HG02610 (cell line): ENCODE results near the gene FOXP1.
"Not testable (repeated sequence)": the region's sequence is repeated elsewhere in the genome, so short reads cannot be mapped to it uniquely, and the experiment has no call there.

Experiments
- ATAC-seq: cut with Tn5 transposase; IDR thresholded peaks from one replicate; pipeline ENCODE4 v1.9.1; 2021; ENCODE audit warnings: mild to moderate bottlenecking, moderate library complexity; ENCODE audit not compliant: unreplicated experiment

The FOXP1 gene

DNA sequence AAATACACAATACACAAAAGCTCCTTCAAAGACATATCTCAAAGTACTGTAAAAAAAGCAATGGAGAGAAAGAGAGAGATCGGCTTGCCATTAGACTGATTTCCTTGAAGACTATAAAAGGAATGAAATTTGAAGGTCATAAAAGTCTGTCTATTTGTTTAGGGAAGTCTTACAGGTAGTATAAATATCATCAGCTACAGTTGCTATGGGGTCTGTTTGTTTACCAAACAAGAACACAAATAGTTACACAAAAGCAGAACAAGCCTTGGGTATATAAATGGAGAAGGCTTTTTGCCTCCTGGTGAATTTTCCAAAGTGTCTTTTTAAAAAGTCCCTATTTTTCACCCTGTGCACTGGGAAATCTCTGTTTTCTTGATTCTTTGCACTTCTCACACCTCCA lies 552.3 kb downstream of the FOXP1 start:
- no peak for ATAC-seq

DNA sequence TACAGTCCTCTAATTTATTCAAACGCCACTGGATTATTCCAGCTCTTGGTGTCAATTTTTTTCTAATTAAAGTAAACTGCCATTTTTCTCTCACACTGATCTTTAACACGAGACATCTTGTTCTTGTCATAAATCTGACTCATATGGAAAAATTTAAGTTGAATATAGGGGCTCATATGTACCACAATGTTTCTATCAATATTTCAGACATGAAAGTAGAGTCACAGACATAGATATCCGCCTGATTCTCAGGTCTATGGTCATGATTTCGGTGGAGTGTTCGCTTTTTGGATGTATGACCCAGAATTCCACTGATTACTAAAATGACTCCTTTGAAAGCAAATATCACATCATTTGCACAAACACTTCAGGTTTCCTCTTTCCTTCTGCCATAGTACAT lies 552.8 kb downstream of the FOXP1 start:
- ATAC-seq = no peak

DNA sequence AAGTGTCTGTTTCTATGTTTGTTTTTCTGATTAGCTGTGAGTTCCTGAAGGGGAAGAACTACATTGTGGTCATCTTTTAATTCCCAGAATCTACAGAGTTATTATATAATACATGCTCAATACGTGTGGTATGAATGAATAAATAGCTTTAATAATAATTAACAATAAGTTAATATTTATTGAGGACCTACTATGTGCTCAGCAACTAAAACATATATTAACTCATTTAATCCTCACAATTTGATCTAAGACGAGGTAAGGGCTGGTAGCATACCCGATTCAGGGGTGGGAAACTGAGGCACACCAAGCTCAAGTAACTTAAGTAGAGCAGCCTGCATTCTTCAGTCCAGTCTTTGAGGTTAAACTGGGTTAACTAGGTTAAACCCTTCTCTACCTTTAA lies 553.8 kb downstream of the FOXP1 start:
- ATAC-seq = no peak

DNA sequence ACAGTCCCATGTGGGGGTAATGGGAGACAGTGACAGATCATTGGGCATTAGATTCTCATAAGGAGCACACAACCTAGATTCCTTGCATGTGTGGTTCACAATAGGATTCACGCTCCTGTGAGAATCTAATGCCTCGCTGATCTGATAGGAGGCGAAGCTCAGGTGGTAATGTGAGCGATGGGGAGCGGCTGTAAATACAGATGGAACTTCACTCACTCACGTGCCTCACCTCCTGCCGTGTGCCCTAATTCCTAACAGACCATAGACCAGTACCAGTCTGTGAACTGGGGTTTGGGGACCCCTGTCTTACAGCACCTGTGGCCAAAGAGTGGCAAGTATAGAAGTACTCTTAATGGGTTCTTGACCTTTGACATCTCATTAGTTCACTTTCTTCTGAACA lies 554.7 kb downstream of the FOXP1 start:
- ATAC-seq = no peak

DNA sequence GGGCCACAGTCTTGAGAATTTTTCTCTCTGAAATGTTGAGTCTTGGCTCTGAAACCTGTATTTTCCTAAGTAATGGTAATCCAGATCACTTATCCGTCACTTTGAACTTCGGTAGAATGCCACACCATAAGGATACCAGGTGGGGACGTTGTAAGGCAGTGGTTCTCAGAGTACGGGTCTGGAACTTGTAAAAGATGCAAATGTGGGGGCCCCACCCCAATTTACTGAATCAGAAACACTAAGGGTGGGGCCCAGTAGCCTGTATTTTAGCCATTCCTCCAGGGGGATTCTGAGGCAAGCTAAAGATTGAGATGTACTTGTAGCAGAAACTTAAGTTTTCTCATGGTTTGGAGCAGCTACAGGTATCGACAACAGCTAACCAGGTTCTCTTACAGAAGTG lies 555.3 kb downstream of the FOXP1 start:
- no peak for ATAC-seq

DNA sequence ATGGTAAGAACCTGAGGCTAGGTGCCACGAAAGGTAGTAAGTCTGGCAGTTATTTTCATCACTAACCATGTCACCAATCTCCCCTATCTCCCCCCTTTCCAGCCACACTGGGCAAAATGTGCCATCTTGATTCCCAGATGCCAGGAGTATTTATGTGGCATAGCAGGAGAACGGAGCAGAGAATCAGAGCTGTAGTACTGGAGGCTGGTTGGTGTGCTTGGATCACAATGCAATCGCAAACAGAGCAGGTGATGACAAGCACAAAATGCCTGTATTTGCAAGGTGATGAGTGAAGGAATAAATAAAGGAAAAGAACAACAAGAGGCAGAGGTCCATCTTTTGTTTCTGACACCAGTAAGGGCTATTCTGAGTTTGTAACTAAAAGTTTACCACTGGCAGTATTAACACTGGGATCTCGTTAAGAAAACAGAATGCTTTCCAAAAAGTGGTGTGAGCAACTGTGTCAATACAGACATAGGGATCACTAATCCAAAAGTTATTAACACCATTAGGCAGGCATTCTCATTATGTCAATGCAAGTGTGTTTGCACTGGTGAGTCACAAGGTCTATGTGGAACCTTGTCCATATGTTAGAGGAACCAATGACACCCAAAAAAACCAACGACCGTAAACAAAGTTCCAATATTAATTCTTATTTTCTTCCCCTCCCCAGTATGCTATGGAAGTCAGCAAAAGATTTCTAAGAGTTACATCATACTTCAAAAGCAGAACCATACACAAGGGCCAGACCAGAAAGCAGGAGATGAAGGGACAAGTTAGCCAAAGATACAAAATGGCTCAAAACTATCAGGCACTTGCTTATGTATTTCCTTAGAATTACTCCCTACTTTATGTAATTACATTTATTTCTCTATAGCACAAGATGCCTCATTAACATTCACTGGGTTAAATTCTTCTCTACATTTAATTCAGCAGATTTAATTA lies 556.6 kb downstream of the FOXP1 start:
- ATAC-seq = no peak

DNA sequence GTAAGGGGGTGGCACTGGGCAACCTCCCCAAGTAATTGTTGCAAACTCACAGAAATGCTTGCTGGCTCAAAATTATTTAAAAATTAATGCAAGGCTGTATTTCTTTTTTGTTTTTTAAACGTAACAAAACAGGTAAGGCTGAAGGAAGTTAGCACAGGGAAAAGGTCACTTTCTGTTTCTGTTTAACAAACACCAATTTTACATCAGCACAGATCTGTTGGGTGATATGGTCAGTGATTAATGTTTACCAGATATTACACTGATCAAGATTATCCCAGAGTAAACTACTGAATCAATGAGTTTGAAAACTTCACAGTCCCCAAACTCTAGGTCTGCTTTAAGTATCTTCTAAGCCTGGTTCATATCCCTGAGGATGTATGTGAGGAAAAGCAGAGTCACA lies 558.0 kb downstream of the FOXP1 start:
- no peak for ATAC-seq

DNA sequence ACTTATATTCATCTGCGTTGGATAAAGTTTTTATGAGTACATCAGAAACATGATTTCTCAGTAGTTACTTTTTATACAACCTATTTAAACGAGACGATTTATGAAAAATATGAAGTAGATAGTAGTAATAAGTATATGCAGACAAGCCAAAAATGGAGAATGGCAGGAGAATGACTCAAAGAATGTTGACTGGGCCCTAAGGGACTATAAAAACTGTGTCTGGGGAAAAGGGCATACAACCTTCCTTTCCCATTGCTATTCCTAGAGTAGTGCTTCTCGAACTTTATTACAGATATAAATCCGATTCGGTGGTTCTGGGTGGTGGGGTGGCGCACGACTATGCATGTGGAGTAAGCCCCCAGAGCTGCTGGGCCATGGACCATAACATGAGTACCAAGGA lies 558.5 kb downstream of the FOXP1 start:
- no peak for ATAC-seq

DNA sequence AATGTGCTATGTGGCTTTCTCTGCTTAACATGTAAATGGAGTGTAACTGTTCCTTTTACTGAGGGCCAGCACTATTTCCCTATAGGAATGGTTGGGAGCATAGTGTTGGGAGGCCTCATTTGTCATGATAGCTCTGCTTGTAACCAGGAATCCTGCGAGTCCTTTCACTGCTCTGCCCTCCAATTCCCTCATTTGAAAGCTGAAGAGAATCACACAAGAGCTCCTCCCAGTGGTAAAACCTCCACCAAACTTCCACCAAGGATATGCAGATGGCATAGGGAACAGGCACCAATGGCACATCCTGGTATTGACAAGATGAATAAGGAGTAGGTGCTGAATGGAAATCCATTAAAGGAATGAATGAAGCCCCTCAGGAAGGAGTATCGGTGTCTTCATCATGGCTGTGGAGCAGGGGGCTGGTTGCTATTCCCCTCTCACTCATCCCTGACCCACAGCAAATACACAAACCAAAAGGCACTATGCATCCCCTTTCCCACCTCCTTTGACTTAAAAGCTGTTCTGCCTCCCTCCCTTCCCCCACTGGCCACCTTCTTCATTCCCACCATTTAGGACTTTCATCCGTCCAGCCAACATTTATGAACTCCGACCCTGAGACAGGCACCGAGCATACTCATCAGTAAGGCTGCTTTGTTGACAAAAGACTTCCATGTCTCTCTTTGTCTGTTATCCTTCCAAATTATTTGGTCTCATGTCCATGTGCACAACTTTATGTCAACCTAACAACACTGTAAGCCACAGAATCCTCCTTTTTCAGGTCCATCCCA lies 560.8 kb downstream of the FOXP1 start:
- no peak for ATAC-seq

DNA sequence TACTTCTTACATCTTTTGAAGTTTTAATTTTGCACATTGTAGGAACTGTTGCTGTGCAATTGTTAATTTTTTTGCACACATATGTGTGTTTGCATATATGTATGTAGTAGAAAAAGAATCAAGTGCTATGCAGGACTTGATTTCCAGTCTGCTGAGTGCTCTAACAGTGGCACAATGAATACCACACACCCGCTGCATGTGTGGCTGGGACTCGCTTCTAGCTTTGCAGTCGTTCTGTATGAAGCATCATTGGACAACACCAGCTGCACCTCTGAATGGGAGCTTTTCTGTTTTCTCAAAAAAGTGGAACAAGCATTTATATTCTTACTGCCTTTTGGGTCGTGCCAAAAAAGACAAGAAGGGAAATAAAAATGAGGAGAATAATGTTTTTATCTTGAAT lies 564.7 kb downstream of the FOXP1 start:
- no peak for ATAC-seq

DNA sequence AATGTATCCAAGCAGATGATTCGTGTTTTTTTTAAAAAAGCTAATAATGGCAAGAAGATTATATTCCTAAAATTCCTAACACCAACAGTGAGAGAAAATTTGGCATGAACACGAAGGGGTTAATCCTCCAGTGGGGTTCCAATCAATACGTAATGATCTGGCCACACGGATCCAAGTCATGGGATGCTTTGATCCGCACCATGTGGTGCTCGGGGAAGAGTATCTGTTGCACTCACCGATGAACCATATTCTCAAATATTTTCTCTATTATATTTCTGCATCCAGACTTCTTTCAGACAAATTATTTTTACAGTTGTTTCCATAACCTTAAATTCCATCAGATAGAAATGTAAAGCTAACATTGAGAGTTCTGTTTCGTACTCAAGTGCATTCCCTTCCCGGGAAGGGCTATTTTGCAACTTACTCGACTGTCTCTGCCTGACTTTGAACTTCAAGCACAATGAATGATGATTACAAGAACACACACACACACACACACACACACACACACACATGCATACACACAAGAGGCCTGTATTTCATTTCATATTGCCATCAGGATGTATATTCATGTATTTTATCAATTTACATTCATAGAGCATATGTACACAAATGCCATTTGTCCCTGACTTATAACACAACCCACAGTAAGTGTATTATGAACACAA lies 567.2 kb downstream of the FOXP1 start:
- no peak for ATAC-seq

DNA sequence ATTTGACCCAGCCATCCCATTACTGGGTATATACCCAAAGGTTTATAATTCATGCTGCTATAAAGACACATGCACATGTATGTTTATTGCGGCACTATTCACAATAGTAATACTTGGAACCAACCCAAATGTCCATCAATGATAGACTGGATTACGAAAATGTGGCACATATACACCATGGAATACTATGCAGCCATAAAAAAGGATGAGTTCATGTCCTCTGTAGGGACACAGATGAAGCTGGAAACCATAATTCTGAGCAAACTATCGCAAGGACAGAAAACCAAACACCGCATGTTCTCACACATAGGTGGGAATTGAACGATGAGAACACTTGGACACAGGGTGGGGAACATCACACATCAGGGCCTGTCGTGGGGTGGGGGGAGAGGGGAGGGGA lies 568.9 kb downstream of the FOXP1 start:
- not testable (repeated sequence) for ATAC-seq

DNA sequence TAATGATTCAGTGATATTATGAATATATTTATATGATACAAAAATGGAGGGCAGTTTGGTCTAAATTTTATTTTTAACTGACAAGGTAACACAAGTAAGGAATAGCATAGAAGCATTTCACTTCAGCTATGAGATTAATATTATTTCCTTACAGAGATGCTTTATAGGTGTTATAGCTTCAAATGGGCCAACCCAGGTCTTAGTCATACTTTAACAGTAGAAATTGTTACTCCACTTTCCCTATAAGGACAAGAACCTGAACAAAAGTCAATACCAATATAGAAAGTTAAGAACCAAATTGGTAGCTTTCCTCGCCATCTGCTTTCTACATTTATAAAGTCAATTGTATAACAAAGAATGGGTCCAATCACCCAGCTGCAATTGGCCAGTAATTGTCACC lies 570.6 kb downstream of the FOXP1 start:
- ATAC-seq = no peak

DNA sequence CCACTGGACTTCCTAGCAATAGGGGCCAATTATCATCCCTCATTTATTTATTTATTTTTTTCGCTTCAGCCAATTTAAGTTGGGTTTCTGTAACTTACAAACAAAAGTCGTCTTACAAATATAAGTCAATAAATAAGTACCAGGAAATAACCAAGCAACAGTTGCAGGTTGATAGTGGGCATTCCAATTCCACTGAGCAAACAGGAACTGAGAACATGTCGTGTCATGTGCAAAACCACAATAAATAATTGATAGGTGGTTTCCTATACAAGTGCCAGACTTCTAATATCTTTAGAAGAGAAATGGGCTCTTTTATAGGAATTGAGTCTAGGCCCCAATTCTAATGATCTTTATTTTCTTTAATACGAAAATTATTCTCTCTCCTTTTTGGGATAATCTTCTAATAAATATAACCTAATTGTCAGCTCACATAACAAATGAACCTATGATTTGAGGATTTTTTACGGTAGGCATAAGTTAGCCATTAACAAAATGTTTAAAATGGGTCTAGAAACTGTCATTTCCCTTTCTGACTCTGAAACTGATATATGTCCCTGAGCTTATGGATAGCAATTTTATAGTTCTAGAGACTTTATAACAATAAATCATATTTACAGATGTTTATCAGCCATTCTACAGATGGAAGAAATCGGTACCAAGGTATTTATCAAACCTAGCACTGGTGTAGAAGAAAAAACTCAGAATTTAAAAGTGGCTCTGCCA lies 571.8 kb downstream of the FOXP1 start:
- ATAC-seq = peak; percentile 31

DNA sequence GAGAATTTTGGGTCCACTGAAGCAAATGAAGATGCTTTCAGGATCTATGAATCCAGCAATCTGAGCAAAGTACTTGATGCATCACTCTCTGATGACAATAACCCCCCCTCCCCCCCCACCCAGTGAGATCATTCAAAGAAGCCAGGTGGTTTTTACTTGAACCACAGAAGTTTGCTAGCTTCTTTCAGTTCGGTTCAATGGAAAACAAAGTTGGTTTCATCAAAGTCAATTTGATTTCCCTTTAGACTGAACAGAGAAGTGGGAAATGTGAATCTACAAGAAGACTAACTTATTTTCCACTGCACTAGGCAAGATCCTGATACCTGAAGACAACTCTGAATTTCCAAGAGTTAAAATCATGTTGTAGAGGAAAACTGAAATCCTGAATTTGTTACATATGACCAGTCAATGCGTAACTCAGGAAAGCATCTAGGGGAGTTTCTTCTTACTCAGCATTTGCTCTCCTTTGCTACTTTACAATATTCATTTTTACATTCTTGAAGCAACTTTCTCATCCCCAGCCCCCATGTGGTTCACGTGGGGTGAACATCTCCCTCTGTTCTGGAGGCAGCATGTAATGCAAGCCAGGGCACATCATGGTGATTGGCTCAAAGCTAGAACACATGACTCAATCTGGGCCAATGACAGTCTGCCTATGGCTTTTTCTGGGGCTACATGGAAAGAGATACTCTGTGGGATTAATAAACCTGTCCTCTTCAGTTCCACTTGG lies 572.6 kb downstream of the FOXP1 start:
- ATAC-seq = peak; percentile 67

DNA sequence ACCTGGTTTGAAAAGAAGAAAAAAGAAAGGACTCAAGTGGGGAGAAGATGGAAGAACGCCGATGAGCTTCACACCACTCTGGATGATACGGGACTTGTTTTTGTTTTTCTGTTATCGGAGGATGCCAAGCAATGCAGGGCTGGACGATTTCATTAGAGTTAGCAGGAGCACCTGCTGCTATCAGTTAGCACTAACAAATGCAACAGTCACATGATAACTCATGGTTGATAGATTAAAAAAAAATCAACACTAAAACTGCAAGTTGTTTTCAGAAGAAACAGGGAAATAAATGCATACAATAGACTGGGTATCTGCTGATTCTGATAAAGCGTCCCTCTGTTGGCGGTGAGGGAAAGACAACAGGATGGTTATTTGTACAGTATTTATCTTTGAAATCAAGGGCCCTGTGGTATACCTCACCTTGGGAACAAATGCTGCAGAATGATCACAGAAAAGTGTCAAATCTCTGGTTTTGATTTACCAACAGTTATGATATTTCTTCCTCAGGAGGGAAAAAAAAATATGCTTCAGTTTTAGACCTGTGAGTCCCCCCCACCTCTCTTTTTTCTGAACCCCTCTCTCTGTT lies 575.1 kb downstream of the FOXP1 start:
- ATAC-seq = no peak

DNA sequence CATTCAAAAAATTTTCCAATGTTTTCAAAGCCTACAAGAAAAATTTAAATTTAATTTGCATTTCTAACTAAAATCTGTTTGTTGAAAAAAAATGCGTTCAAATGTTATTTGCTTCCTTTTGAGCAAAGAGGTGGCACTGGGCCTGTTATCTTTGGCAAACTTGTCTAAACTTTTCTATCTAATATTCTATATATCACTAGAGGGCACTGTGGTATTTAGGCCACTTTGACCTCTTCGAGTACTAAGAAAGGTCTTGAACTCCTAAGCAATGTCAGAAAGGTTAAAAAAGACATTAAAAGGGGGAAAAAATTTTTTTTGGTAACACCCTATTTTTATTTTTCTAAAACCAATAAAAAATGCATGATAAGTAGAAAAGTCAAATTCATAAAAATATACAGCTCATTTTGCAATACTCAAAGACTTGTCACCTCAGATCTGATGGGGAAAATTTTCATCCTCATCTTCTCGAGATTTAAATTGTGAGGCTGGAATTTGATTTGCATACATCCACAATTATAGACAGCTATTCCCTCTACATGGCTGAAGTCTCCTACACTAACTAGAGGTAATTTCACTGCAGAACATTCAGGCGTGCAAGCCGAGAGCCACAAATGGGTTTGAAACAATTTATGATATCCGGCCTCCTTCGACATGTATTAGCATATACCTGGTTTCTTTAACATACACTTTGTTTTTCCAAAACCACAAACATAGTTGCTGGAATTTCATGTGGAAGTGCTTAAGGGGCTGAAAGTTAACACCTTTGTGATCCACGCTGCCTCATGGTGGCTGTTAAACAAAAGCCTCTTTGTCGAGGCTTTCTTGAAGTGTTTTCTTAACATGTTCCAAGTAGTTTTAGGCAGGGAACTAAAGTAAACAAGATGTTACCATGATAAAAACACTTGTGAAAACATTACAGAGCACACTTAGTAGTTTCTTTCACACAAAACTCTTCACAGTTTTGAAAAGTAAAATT lies 576.4 kb downstream of the FOXP1 start:
- ATAC-seq = no peak

DNA sequence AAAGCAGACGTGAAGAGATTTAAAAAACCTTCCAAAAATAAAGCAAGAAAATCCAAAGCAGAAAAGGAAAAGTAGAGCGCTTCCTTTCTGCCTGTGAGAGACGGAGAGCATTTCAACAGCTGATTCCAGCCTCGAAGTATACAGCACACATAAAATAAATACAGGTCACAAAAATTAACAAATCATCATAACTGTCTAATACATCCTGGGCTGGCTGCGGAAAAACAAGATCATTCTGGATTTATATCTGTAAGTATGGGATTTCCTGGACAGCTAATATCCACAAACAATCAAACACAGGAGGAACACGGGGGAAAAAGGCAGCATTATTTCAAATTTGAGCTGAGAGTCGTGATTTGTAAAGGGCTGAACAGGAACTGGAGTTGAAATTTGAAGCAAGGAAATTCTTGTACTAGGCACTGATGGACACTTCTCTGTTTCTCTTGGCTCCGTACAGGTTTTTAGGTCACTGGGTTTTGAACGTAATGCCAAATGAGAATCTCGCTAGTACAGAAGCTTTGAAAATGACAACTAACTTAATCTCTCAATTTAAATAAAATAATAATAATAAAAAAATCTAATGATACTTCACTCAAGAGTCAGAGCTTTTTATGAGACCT lies 577.7 kb downstream of the FOXP1 start:
- ATAC-seq = no peak
